GM12801 (cell line): Measurements from ENCODE around the gene L3MBTL1.

Experiments used
- CTCF ChIP-seq: IDR thresholded peaks from one replicate; pipeline ENCODE4 v1.5.1; 2011; ENCODE audit warnings: control low read depth; ENCODE audit not compliant: insufficient read length; ENCODE audit errors: extremely low read depth

L3MBTL1 gene

GRCh38 chr20:43558412-43559146 is 51.1 kb downstream of the L3MBTL1 start, which contains the start of gene SGK2:
TSS of gene SGK2 (plus strand) at chr20:43559027. CDS start at chr20:43566496, 7,469 bp downstream.
- TF ChIP-seq CTCF = no peak

- no peak for TF ChIP-seq CTCF
Observed at GRCh38 chr20:43559147-43559987, 51.9 kb downstream of the L3MBTL1 start.

GRCh38 chr20:43560974-43561373 is 53.5 kb downstream of the L3MBTL1 start:
- no peak for TF ChIP-seq CTCF

GRCh38 chr20:43563429-43563828 is 55.9 kb downstream of the L3MBTL1 start:
- no peak for TF ChIP-seq CTCF

GRCh38 chr20:43563991-43564390 is 56.5 kb downstream of the L3MBTL1 start:
- TF ChIP-seq CTCF = no peak

GRCh38 chr20:43564455-43564854 is 57.0 kb downstream of the L3MBTL1 start:
- TF ChIP-seq CTCF = no peak

- TF ChIP-seq CTCF = no peak
Observed at GRCh38 chr20:43564993-43565757, 57.7 kb downstream of the L3MBTL1 start.
